HG03064 (cell line): ENCODE results near the gene IL16.

ENCODE experiments used
- ATAC-seq: cut with Tn5 transposase; IDR thresholded peaks from one replicate; pipeline ENCODE4 v1.9.1; 2021; ENCODE audit warnings: low read depth; ENCODE audit not compliant: unreplicated experiment

IL16 gene

DNA sequence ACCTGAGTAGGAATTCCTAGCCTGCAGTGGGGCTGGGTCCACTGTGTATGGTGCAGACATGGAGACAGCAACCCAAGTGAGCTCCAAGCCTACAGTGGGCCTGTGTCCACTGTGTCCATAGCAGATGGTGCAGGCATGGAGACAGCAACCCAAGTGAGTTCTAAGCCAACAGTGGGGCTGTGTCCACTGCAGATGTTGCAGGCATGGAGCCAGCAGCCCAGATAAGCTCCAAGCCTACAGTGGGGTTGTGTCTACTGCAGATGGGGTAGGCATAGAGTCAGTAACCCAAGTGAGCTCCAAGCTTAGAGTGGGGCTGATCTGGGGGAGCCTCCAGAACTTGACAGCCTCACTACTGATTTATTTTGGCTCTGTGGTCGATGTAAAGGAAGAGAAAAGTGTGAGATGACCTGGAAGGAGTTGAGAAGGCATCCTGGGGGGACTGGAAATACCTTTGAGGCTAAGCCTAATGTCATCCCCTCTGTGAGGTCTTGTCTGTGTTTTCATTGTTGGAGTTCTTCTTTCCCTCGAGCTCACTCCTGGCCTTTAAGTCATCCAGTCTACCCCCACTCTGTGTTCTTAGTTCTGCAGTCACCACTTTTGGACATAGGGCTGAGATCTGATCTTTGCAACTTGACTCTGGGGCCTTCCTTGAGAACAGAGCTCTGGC lies 22.4 kb upstream of the IL16 start:
- no peak for ATAC-seq

DNA sequence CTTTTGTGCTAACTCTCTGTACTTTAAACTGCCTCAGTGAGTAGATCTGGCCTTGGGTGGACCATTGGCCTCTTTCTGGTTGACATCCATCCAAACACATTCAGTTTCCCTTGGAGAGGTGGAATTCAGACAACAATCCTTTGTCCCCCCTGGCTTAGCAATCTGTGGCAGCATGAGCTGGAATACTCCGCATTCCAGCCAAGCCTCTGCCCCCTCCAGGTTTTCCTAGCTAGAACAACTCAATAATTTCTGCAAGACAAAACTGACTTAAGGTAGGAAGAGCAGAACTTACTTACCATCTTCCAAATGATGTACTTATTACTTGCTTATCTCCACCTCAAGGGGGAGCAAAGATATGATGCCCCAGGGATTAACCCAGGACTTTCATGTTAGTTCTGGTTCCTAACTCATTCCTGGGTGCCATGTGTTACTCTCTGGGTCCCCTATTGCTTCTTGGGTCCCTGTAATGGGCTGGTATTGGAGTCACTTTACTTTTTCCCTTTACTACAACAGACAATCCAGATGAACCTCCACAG lies 21.8 kb upstream of the IL16 start:
- ATAC-seq = no peak

GRCh38 chr15:81175496-81175895 lies 21.2 kb upstream of the IL16 start:
- ATAC-seq = no peak

- ATAC-seq = no peak
Measured at GRCh38 chr15:81176291-81176893, 20.3 kb upstream of the IL16 start.

DNA sequence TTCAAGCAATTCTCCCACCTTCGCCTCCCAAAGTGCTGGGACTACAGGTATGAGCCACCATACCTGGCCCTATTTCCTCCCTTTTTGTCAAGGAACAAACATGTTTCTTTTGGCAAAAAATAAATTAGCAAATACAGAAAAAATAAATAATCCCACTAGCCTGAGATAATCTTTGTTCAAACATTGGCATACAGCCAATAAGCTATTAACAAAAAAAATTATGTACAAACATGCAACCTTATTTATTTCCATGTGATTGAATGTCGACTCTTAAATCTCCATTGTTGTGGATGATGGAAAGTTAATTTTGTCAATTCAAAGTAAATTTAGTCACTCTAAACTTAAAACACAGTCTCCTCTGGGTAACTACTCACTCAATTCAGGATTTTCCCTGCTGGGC lies 18.3 kb upstream of the IL16 start:
- ATAC-seq = no peak

- no peak for ATAC-seq
Measured at GRCh38 chr15:81181220-81181619, 15.5 kb upstream of the IL16 start.

DNA sequence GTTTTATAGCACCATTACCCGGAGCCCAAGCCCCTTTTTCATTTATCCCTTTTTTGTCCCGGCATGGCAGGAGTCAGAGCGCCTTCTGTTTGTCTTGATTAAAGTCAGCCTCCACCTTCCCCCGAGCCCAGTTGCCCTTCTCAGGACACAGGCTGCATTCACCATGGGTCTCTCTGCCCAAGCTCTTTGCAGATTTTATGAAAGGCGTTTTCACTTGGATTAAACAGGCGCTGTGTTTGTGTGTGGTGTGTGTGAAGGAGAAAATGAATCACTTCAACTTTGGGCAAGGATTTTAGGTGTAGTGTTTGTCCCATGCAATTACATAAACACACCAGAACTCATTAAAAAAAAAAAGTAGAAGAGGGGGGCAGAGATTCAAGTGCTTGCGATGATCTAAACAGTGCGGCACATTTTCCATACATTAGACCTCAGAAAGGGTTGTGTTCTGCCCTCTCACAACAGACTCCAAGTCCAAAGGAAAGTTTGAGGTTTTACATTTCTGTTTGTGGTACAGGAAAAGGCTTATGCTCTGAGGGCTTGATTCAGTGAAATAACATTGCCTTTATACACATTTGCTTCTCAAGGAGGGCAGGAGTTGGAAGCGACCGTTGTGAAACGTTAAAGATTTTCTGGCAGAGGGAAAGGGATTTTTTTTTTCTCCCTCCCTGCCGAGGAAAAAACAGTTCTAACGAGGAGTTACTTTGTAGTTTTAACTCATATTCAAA lies 14.5 kb upstream of the IL16 start:
- ATAC-seq = no peak

GRCh38 chr15:81182756-81183438 lies 13.8 kb upstream of the IL16 start:
- no peak for ATAC-seq

- no peak for ATAC-seq
Measured at GRCh38 chr15:81183439-81183775, 13.3 kb upstream of the IL16 start.

- ATAC-seq = no peak
Measured at GRCh38 chr15:81184188-81184587, 12.5 kb upstream of the IL16 start.

DNA sequence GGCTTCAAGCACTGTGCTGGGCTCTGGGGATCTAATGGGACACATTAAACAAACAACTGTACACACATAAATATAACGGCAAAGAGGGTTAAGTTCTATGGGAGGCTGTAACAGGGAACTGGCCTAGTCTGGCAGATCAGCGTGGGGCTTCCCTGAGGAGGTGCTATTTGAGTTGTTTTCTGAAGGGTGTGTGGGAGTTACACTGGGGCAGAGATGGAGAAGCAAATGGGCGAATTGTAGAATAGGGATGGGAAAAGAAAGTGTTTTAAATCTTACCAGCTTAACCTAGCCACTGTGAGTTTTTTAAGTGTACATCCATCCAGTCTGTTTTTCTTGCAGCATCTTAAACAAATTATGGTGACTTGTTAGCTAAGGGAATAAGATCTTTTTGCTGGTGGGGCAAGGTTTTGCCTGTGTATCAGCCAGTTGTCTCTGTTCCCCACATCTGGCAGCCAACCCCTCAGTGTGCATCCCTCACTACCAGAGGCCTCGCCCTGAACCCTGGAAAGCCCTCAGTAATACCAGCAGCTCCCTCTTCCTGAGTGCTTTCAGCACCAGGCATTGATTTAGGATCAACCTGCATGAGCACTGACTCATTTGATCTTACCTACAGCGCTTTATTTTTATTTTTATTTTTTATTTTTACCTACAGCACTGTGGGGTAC lies 10.9 kb upstream of the IL16 start:
- no peak for ATAC-seq

DNA sequence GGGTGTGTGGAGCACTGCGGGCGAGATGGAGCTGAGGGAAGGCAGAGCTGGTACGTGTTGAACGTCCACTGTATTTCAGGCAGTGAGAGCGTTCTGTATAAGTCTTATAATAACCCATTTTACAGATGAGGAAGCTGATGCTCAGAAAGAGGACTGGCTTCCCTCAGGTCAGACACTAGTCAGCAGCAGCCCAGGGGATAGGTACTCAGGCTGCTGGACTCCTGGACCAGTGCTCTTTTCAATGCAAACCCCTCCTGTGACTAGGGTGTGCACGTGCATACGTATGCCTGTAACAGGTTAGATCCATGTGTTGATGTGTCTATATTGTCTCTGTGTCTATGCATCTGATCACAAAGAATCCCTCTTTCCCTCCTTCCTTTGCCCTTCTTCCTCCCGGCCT lies 8.3 kb upstream of the IL16 start:
- ATAC-seq = no peak

- ATAC-seq = no peak
Measured at GRCh38 chr15:81189583-81190283, 6.9 kb upstream of the IL16 start.

DNA sequence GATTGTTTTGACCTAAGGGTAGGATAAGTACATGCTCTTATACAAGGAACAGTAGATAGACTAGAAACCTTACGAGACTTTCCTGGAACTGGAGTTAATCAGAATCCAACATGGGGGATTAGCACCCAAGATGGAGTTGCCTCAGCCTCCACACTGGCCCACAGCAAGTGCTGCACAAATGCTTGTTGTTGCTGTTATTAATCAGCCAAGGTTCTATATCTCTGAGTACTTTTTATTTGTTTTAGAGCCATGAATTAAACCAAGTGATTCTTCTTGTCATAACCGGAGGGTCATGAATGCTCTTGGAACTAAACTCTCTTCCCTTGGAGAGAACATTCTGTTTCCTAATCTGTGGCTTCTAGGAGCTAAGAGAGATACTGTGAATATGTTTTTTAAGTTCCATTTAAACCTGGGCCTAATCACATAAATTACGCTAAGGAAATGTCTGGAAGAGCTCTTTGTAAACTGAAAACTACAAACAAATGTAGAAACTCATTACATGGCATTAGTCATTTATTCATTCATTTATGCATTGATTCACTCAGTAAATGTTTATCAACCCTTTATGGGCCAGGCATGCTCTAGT lies 5.7 kb upstream of the IL16 start:
- ATAC-seq = no peak

GRCh38 chr15:81191701-81192100 lies 5.0 kb upstream of the IL16 start:
- no peak for ATAC-seq

- no peak for ATAC-seq
Measured at GRCh38 chr15:81194723-81195122, 2.0 kb upstream of the IL16 start.

GRCh38 chr15:81195339-81195864 lies 1.3 kb upstream of the IL16 start:
- no peak for ATAC-seq

GRCh38 chr15:81197255-81197630 lies 564 bp downstream of the IL16 start:
- no peak for ATAC-seq

DNA sequence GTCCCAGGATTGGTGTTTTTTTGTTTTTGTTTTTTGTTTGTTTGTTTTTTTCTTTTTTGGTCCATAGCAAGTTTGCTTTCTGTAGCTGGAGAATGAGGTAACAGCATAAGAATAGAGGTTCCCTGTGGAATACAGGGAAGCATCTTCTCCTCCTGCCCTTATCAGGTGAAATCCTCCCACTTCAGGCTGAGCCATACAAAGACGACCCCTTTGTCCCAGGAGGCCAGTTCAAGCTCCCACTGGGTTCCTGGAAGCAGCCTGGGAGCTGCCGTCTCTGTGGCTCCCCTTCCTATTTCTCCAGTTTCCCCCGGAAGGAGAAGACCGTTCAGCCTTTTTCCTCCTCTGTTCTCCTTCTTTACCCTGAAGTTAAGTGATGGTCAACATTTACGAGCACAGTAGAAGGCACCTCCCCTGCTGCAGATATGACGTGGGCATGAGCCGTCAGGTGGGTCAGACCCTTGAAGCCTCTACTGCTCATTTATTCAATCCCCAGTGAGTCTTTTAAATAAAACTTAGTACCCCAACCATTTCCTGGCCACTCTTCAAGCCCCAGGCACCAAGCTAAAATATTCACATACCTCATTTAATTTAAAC lies 1.1 kb downstream of the IL16 start:
- no peak for ATAC-seq
